ENCODE results near the gene SRGAP1. TPM values are rescaled to one million over a fixed set of nuclear protein-coding genes. Genes with fewer than 3 reads are reported as not detected.

The SRGAP1 gene
- total and polyA plus RNA-seq, 2 of the 8 experiments (the other 6 are each of a cell fraction or from before 2014, with no cell fraction given) = 3.2 to 7.3 TPM

- Histone ChIP-seq H3K18ac (ENCODE audit: extremely low read depth, low read length) (no peak overlapping the region), H3K4me1 (replicated peaks in 1 of 4; ENCODE audit: control insufficient read depth in 3 of 4, insufficient read depth in 4 of 4, low read length in 3 of 4) (peaks cover 0 to 4% (median 0%) of the 10 kb centered on the region in 4 experiments; a peak in 2 of 7 replicates), H3K4ac (replicated peaks; ENCODE audit: insufficient read length, low read depth, low read length) (no peak overlapping the region), H3K79me1 (ENCODE audit: low read depth, low read length) (no peaks in the 10 kb centered on the region), H2BK12ac (ENCODE audit: low read depth, low read length) (no peak overlapping the region), H2BK15ac (ENCODE audit: low read length) (no peak overlapping the region), H4K20me1 (replicated peaks in 1 of 2; ENCODE audit: control insufficient read depth in 1 of 2, insufficient read depth in 2 of 2, low read length in 2 of 2) (no peaks in the 10 kb centered on the region), H3K27me3 (replicated peaks in 1 of 4; ENCODE audit: control insufficient read depth in 3 of 4, extremely low read depth in 1 of 4, insufficient read depth in 3 of 4, low read length in 3 of 4) (no peaks in the 10 kb centered on the region), H3K9ac (replicated peaks in 1 of 4; ENCODE audit: extremely low read depth in 1 of 4, low read depth in 3 of 4, low read length in 3 of 4) (no peak overlapping the region), H3K27ac (ENCODE audit: low read depth, low read length) (no peak overlapping the region), H3K23me2 (ENCODE audit: low read depth, low read length) (no peaks in the 10 kb centered on the region), H3K79me2 (ENCODE audit: control insufficient read depth in 1 of 2, insufficient read depth in 2 of 2, low read length in 2 of 2) (no peaks in the 10 kb centered on the region), H4K91ac (replicated peaks; ENCODE audit: insufficient read length, low read length) (no peak overlapping the region), H3K56ac (replicated peaks; ENCODE audit: insufficient read length, low read depth, low read length) (no peak overlapping the region), H4K5ac (ENCODE audit: insufficient read length, low read depth, low read length) (no peak overlapping the region), H2AFZ (ENCODE audit: low read length) (no peak overlapping the region), H3K4me2 (ENCODE audit: insufficient read depth in 1 of 2, low read depth in 2 of 2, low read length in 2 of 2) (no peak overlapping the region), H3K14ac (ENCODE audit: insufficient read length) (no peak overlapping the region), H3K4me3 (ENCODE audit: extremely low read depth in 1 of 4, insufficient read depth in 2 of 4, low read depth in 3 of 4, low read length in 4 of 4) (no peak overlapping the region), H2BK20ac (ENCODE audit: low read length) (no peak overlapping the region), H2BK120ac (replicated peaks; ENCODE audit: low read depth, low read length) (no peak overlapping the region), H4K8ac (ENCODE audit: extremely low read depth, insufficient read depth, low read length) (no peak overlapping the region), H3K23ac (ENCODE audit: insufficient read length) (no peak overlapping the region), H2AK5ac (ENCODE audit: low read depth, low read length) (no peak overlapping the region), H3K9me3 (ENCODE audit: insufficient read depth in 2 of 2, low read depth in 1 of 2, low read length in 1 of 2) (no peaks in the 10 kb centered on the region), H3K36me3 (ENCODE audit: control insufficient read depth in 2 of 4, insufficient read depth in 4 of 4, low read length in 3 of 4) (no peaks in the 10 kb centered on the region), H2BK5ac (ENCODE audit: low read depth, low read length) (no peak overlapping the region)
- ChIA-PET POLR2A (ENCODE audit: partially characterized antibody) (no interaction called here), CTCF (ENCODE audit: partially characterized antibody) (interaction anchor here (0.6 to 1.0 kb wide), 2 partner anchors 13 to 71 kb away, joined by 3 read pairs; no protein-coding TSS in a partner anchor)
- FAIRE-seq (no peak), DNase-seq (ENCODE audit: low read depth in 1 of 2, low spot score in 2 of 2) (no peak)
- 86% methylated on average over 2 of the region's 2 CpGs; no CpG with 5 or more reads in 1 of the 2 experiments for WGBS, 2 experiments (ENCODE audit: extremely low coverage in 1 of 2, insufficient coverage in 1 of 2, insufficient read length in 1 of 2, insufficient replicate concordance in 2 of 2, low coverage in 1 of 2, low lambda C conversion rate in 2 of 2, missing lambda C conversion rate in 1 of 2)
- no peak for TF ChIP-seq ZNF274 (IDR thresholded peaks at IDR 0.05; ENCODE audit: borderline replicate concordance, extremely low read depth, low read length)
- no peak for TF ChIP-seq BRCA1 (IDR thresholded peaks at IDR 0.05; ENCODE audit: low read depth, low read length)
- no peak for TF ChIP-seq SP4 (IDR thresholded peaks at IDR 0.05; ENCODE audit: low read length)
- no peak for TF ChIP-seq RBBP5 (IDR thresholded peaks at IDR 0.05; ENCODE audit: borderline replicate concordance, low read depth, low read length)
- no peak for TF ChIP-seq CTBP2 (IDR thresholded peaks at IDR 0.05; ENCODE audit: borderline replicate concordance, insufficient read depth, insufficient read length, low read length)
- TF ChIP-seq TAF1 (IDR thresholded peaks at IDR 0.05; ENCODE audit: low read depth, low read length) = no peak
- TF ChIP-seq GTF2F1 (IDR thresholded peaks at IDR 0.05; ENCODE audit: borderline replicate concordance, low read depth, low read length) = no peak
- no peak for TF ChIP-seq KDM1A (IDR thresholded peaks at IDR 0.05; ENCODE audit: borderline replicate concordance, low read length)
- no peak for TF ChIP-seq RFX5 (IDR thresholded peaks at IDR 0.05; ENCODE audit: borderline replicate concordance, low read depth, low read length)
- no peak for TF ChIP-seq SRF (IDR thresholded peaks at IDR 0.05; ENCODE audit: low read depth, low read length)
- TF ChIP-seq HDAC2 (IDR thresholded peaks at IDR 0.05; ENCODE audit: borderline replicate concordance in 1 of 2, low read depth in 2 of 2, low read length in 2 of 2) = no peak
- TF ChIP-seq GABPA (IDR thresholded peaks at IDR 0.05; ENCODE audit: borderline replicate concordance, insufficient read depth, low read length) = no peak
- no peak for TF ChIP-seq TBP (IDR thresholded peaks at IDR 0.05; ENCODE audit: low read depth, low read length)
Measured at GRCh38 chr12:63915105-63915800, 70.8 kb downstream of the SRGAP1 start.
